HCT116 (cell line): Measurements from ENCODE around the gene TMBIM6.
A peak's percentile ranks its signal among the peaks of the same experiment; 100 is the strongest.

Experiments
- CEBPB ChIP-seq: IDR thresholded peaks from 2 replicates; pipeline ENCODE4 v1.6.1; 2012; ENCODE audit warnings: low read depth
- TF ChIP-seq, protein P1 (sequence below): IDR thresholded peaks from 2 replicates; pipeline ENCODE4 v1.6.1; 2012; ENCODE audit warnings: low read depth

DNA sequence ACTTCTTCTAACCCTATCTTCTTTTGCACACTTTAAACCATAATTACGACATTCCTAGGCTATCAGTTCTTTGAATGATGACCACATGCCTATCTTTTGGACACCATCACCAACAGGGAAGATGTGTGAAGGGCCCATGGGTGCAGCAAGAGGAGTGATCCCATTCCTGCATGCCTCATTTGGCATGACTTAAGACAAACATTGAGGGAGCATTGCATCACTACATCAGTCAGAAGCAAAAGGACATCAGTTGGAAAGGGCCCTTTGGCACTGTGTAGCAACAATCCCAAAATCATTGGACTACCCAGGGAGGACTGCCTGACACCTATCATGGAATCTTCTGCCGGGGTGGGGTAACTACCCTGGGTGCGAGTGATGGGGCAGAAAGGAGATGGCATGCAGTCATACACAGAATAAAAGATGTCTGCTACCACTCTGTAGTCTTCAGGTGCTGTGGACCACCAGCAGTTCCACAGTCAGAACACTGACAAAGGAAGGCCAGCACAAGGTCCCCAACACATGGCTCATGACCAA is 10.7 kb upstream of the TMBIM6 start:
- TF ChIP-seq CEBPB, result peak; percentile 47; the same call in 1 of the 2 replicates
- TF ChIP-seq, protein P1, sequence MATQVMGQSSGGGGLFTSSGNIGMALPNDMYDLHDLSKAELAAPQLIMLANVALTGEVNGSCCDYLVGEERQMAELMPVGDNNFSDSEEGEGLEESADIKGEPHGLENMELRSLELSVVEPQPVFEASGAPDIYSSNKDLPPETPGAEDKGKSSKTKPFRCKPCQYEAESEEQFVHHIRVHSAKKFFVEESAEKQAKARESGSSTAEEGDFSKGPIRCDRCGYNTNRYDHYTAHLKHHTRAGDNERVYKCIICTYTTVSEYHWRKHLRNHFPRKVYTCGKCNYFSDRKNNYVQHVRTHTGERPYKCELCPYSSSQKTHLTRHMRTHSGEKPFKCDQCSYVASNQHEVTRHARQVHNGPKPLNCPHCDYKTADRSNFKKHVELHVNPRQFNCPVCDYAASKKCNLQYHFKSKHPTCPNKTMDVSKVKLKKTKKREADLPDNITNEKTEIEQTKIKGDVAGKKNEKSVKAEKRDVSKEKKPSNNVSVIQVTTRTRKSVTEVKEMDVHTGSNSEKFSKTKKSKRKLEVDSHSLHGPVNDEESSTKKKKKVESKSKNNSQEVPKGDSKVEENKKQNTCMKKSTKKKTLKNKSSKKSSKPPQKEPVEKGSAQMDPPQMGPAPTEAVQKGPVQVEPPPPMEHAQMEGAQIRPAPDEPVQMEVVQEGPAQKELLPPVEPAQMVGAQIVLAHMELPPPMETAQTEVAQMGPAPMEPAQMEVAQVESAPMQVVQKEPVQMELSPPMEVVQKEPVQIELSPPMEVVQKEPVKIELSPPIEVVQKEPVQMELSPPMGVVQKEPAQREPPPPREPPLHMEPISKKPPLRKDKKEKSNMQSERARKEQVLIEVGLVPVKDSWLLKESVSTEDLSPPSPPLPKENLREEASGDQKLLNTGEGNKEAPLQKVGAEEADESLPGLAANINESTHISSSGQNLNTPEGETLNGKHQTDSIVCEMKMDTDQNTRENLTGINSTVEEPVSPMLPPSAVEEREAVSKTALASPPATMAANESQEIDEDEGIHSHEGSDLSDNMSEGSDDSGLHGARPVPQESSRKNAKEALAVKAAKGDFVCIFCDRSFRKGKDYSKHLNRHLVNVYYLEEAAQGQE, result no peak
